NCI-H524 treated with DMSO at 0.1 percent for 48 hours (cell line): ENCODE results near the gene POLR3A.

Experiments used
- DNase-seq: peaks from one replicate; lab custom pipeline; 2025; lab: John Stamatoyannopoulos, UW

The POLR3A gene

GRCh38 chr10:77943121-77943901 lies 86.0 kb downstream of the POLR3A start:
- DNase-seq, result no peak

GRCh38 chr10:77941790-77942189 lies 87.5 kb downstream of the POLR3A start:
- DNase-seq, result no peak

- no peak for DNase-seq
Measured at GRCh38 chr10:77940627-77941026, 88.7 kb downstream of the POLR3A start.

GRCh38 chr10:77940225-77940624 lies 89.1 kb downstream of the POLR3A start:
- no peak for DNase-seq

GRCh38 chr10:77939561-77940001 lies 89.7 kb downstream of the POLR3A start:
- no peak for DNase-seq

GRCh38 chr10:77936697-77937567 lies 92.4 kb downstream of the POLR3A start:
- DNase-seq, result no peak

GRCh38 chr10:77932016-77932715 lies 97.1 kb downstream of the POLR3A start:
- DNase-seq, result no peak

GRCh38 chr10:77927402-77928246 lies 101.7 kb downstream of the POLR3A start:
- DNase-seq, result no peak

GRCh38 chr10:77926566-77927401 lies 102.5 kb downstream of the POLR3A start, which contains the start of gene DLG5:
Gene DLG5 (minus strand): TSS chr10:77926755. CDS start chr10:77926520, 235 bp downstream.
- DNase-seq, result no peak

- DNase-seq, result no peak
Measured at GRCh38 chr10:77925795-77926565, 103.3 kb downstream of the POLR3A start.

- DNase-seq, result no peak
Measured at GRCh38 chr10:77925410-77925794, 103.9 kb downstream of the POLR3A start.

- DNase-seq, result no peak
Measured at GRCh38 chr10:77922566-77923179, 106.6 kb downstream of the POLR3A start.

GRCh38 chr10:77922055-77922454 lies 107.3 kb downstream of the POLR3A start:
- no peak for DNase-seq

- DNase-seq, result no peak
Measured at GRCh38 chr10:77921395-77921794, 107.9 kb downstream of the POLR3A start.

- no peak for DNase-seq
Measured at GRCh38 chr10:77920495-77920894, 108.8 kb downstream of the POLR3A start.

GRCh38 chr10:77919713-77920108 lies 109.6 kb downstream of the POLR3A start:
- DNase-seq, result no peak
